HepG2 (cell line): ENCODE measurements around the gene NTN5. TPM values are rescaled to one million over a fixed set of nuclear protein-coding genes. Genes with fewer than 3 reads are reported as not detected.

Experiments used
- ATAC-seq: fragments of 200-7000 bp; cut with Tn5 transposase; 3 replicates; pipeline ENCODE4 v1.9.1; 2020; ENCODE audit warnings: mild to moderate bottlenecking, moderate library complexity
- BruUV-seq: library from RNA; stranded (reverse); fragments of 400-500 nt; replicated peaks from 2 replicates; lab custom pipeline; 2021; lab: Mats Ljungman, UMichigan
- CTCF ChIA-PET: fragments of 300-600 bp; formaldehyde crosslinking; extraction: SDS; loops from one replicate; lab custom pipeline; 2021; ENCODE audit warnings: low total read pairs, inconsistent platforms, low intra/inter-chr PET ratio; lab: Yijun Ruan, JAX
- POLR2A ChIA-PET: fragments of 350-600 bp; sonication (Branson Sonifier 250); formaldehyde crosslinking; loops from one replicate; lab custom pipeline; 2020; ENCODE audit warnings: antibody characterized with exemption, inconsistent platforms; lab: Yijun Ruan, JAX
- DNase-seq: peaks from one replicate; pipeline ENCODE4 v3.0.0-alpha.2; 2015; ENCODE audit warnings: low spot score
- FAIRE-seq: peaks from 3 replicates; lab custom pipeline; 2011; peaks lifted over from hg19 to GRCh38; lab: Jason Lieb, UNC
- H2AFZ ChIP-seq: one replicate; pipeline ENCODE4 v1.6.1; 2011; ENCODE audit warnings: low read length, inconsistent platforms
- H3K27ac ChIP-seq: fragments of 300-600 bp; 3 replicates; pipeline ENCODE4 v1.8.0; 2011; ENCODE audit warnings: mixed run types, mild to moderate bottlenecking, mixed read lengths, low read length, inconsistent platforms; ENCODE audit not compliant: insufficient read depth; ENCODE audit errors: extremely low read length
- H3K27me3 ChIP-seq, 2 experiments: fragments of 200-600 bp in 1 of 2; 2 replicates in 1 of 2; 3 replicates in 1 of 2; pipeline versions ENCODE4 v1.6.0 to v1.8.0; 2011; ENCODE audit warnings: low read length in 2 of 2, mild to moderate bottlenecking in 2 of 2, moderate library complexity in 2 of 2, inconsistent platforms in 1 of 2; ENCODE audit not compliant: insufficient read depth in 2 of 2, control insufficient read depth in 1 of 2
- H3K36me3 ChIP-seq, 2 experiments: fragments of 200-600 bp in 1 of 2; replicated peaks in 1 of 2; 2 replicates in 1 of 2; 3 replicates in 1 of 2; pipeline versions ENCODE4 v1.5.1 to v1.8.0; 2011; ENCODE audit warnings: low read length in 2 of 2, inconsistent platforms in 1 of 2; ENCODE audit not compliant: insufficient read depth in 2 of 2, control insufficient read depth in 1 of 2
- H3K4me1 ChIP-seq: 2 replicates; pipeline ENCODE4 v1.5.1; 2012; ENCODE audit warnings: low read length, inconsistent platforms; ENCODE audit not compliant: insufficient read depth
- H3K4me2 ChIP-seq: 2 replicates; pipeline ENCODE4 v1.6.0; 2011; ENCODE audit warnings: low read depth, low read length, inconsistent platforms
- H3K4me3 ChIP-seq, 3 experiments: fragments of 200-600 bp in 1 of 3; sonication (generic), shearing (Covaris generic) in 1 of 3; replicated peaks in 1 of 3; 2 replicates each; pipeline ENCODE4 v1.5.1; 2011 to 2016; ENCODE audit warnings: low read length in 3 of 3, inconsistent platforms in 2 of 3, low read depth in 2 of 3, mild to moderate bottlenecking in 2 of 3, control low read depth in 1 of 3, mixed read lengths in 1 of 3; ENCODE audit not compliant: insufficient read depth in 1 of 3
- H3K79me2 ChIP-seq: one replicate; pipeline ENCODE4 v1.6.1; 2011; ENCODE audit warnings: low read length, inconsistent platforms; ENCODE audit not compliant: insufficient read depth
- H3K9ac ChIP-seq: 2 replicates; pipeline ENCODE4 v1.6.0; 2011; ENCODE audit warnings: mild to moderate bottlenecking, low read depth, low read length, inconsistent platforms; ENCODE audit not compliant: insufficient read depth
- H3K9me3 ChIP-seq: 2 replicates; pipeline ENCODE4 v1.5.1; 2012; ENCODE audit warnings: mild to moderate bottlenecking, low read length
- H4K20me1 ChIP-seq: 2 replicates; pipeline ENCODE4 v1.6.0; 2011; ENCODE audit warnings: inconsistent platforms, mild to moderate bottlenecking, low read length, moderate library complexity; ENCODE audit not compliant: insufficient read depth
- E2F5 ChIP-seq: sonication (generic); formaldehyde crosslinking; conservative IDR thresholded peaks from 2 replicates; pipeline ENCODE4 v1.4.0; 2020; ENCODE audit warnings: missing genetic modification reagents
- FOXC1 ChIP-seq: sonication (generic); formaldehyde crosslinking; IDR thresholded peaks from 2 replicates; pipeline ENCODE4 v1.8.0; 2022; ENCODE audit warnings: mild to moderate bottlenecking, missing genetic modification reagents, borderline replicate concordance
- GZF1 ChIP-seq: sonication (generic); formaldehyde crosslinking; IDR thresholded peaks from 2 replicates; pipeline ENCODE4 v1.5.1; 2020; ENCODE audit warnings: mild to moderate bottlenecking, missing genetic modification reagents
- MTA3 ChIP-seq: sonication (generic); formaldehyde crosslinking; IDR thresholded peaks from 2 replicates; pipeline ENCODE4 v1.4.0; 2020; ENCODE audit warnings: missing genetic modification reagents
- MTERF4 ChIP-seq: sonication (generic); formaldehyde crosslinking; IDR thresholded peaks from 2 replicates; pipeline ENCODE4 v1.8.0; 2023; ENCODE audit warnings: mild to moderate bottlenecking, missing genetic modification reagents
- SMAD1 ChIP-seq: sonication (generic); formaldehyde crosslinking; IDR thresholded peaks from 2 replicates; pipeline ENCODE4 v1.4.0; 2020; ENCODE audit warnings: missing genetic modification reagents, low read depth, mild to moderate bottlenecking, borderline replicate concordance
- THAP8 ChIP-seq: sonication (generic); formaldehyde crosslinking; IDR thresholded peaks from 2 replicates; pipeline ENCODE4 v1.5.1; 2020; ENCODE audit warnings: missing genetic modification reagents, mild to moderate bottlenecking, borderline replicate concordance
- ZNF512B ChIP-seq: sonication (generic); formaldehyde crosslinking; IDR thresholded peaks from 2 replicates; pipeline ENCODE4 v1.5.1; 2020; ENCODE audit warnings: missing genetic modification reagents, mild to moderate bottlenecking, borderline replicate concordance
- WGBS: methylation state at CpG from one replicate; pipeline ENCODE4 v1.1.6; 2017; ENCODE audit warnings: low lambda C conversion rate; 5-methylcytosine and 5-hydroxymethylcytosine counted together
- in situ Hi-C: cut with HindIII; loops from 2 replicates; pipeline ENCODE4 v1.10.0; 2017; ENCODE audit warnings: low pct_unique_long_range_greater_than_20kb; ENCODE audit not compliant: extremely low pct_ligation_motif_present
- intact Hi-C: fragments of 100-400 bp; cut with micrococcal nuclease; formaldehyde crosslinking; loops from one replicate; pipeline ENCODE4 v1.10.0; 2022; ENCODE audit not compliant: unreplicated experiment
- polyA plus RNA-seq, 8 experiments: library from polyadenylated mRNA; depleted of rRNA in 3 of 8; stranded (reverse) in 7 of 8; unstranded in 1 of 8; fragments of >200 nt; fragmentation: Illumina TruSeq in 4 of 8; extraction: Trizol in 4 of 8; gene quantifications; 2 replicates each; pipeline versions ENCODE4 v1.2.1 to v1.2.3, GENCODE V29; 2011 to 2016; ENCODE audit warnings: low read depth in 4 of 8, missing spikeins in 1 of 8, mixed read lengths in 1 of 8; ENCODE audit not compliant: insufficient read depth in 1 of 8
- total RNA-seq, 5 experiments: library from RNA; depleted of rRNA; stranded (reverse); fragments of >200 nt; fragmentation: Illumina TruSeq; extraction: Trizol; gene quantifications; 2 replicates each; pipeline ENCODE4 v1.2.3, GENCODE V29; 2016; ENCODE audit warnings: low read depth in 1 of 5

The NTN5 gene
- total and polyA plus RNA-seq, 2 of the 13 experiments (the other 11 are each of a cell fraction or from before 2014, with no cell fraction given) = 0.05 TPM; not detected in 1

GRCh38 chr19:48713041-48713863 lies 40.4 kb upstream of the NTN5 start:
- Histone ChIP-seq H3K36me3 (no peaks in the 10 kb centered on the region), H2AFZ (no peak overlapping the region), H3K27me3 (no peaks in the 10 kb centered on the region), H3K27ac (peak overlapping the region; percentile 46), H3K9ac (peak overlapping the region; percentile 63), H3K79me2 (peaks cover 5% of the 10 kb centered on the region), H3K4me1 (peaks cover 41% of the 10 kb centered on the region), H3K4me2 (peak overlapping the region; percentile 87), H4K20me1 (no peaks in the 10 kb centered on the region), H3K9me3 (peaks cover 4% of the 10 kb centered on the region; the same call in 1 of the 2 replicates), H3K4me3 (peak overlapping the region; percentile 81 to 94 (median 89))
- in situ Hi-C loops = no loop called here
- DNase-seq (no peak), ATAC-seq (peak; percentile 15; the same call in 2 of the 3 replicates), FAIRE-seq (peak; percentile 15)
- WGBS = 50% methylated on average over 20 of the region's 25 CpGs
- TF ChIP-seq THAP8 (CRISPR knock-in tag) = no peak
- no peak for TF ChIP-seq MTA3 (CRISPR knock-in tag)
- 0 out of 2 replicates have a peak, but pooled peaks have one; percentile 36 for TF ChIP-seq MTERF4 (CRISPR knock-in tag)
- TF ChIP-seq FOXC1 (CRISPR knock-in tag) = 0 out of 2 replicates have a peak, but pooled peaks have one; percentile 21
- no peak for TF ChIP-seq GZF1 (CRISPR knock-in tag)
- TF ChIP-seq E2F5 = no peak
- 0 out of 2 replicates have a peak, but pooled peaks have one; percentile 17 for TF ChIP-seq SMAD1 (CRISPR knock-in tag)
- TF ChIP-seq ZNF512B (CRISPR knock-in tag) = 0 out of 2 replicates have a peak, but pooled peaks have one; percentile 25
- TSS peak; percentile 13 for BruUV-seq
- intact Hi-C loops = loop anchor here (5.0 kb wide), 1 partner anchor 36 kb away; no protein-coding TSS in a partner anchor
- ChIA-PET POLR2A (interaction anchor here (0.6 to 6.3 kb wide), 5 partner anchors 25 to 159 kb away, joined by 3 to 40 read pairs (median 3); partner anchors contain the start of genes CA11 and PPP1R15A), CTCF (interaction anchor here (3.1 kb wide), 1 partner anchor 26 kb away, joined by 11 read pairs; no protein-coding TSS in a partner anchor)
